ENCODE measurements around the gene SEC16A.
A peak's percentile ranks its signal among the peaks of the same experiment; 100 is the strongest.

SEC16A gene

GRCh38 chr9:136443087-136443486, 39.8 kb downstream of the SEC16A start:
- no peak for TF ChIP-seq CTCF (IDR thresholded peaks at IDR 0.05; ENCODE audit: control insufficient read depth, extremely low read depth, insufficient read depth)
- no peak overlapping the region for H3K4me3 ChIP-seq (ENCODE audit: low read depth, low read length)
- no peak for DNase-seq (ENCODE audit: low read depth)

- H3K4me3 ChIP-seq (ENCODE audit: low read depth, low read length) = no peak overlapping the region
- TF ChIP-seq CTCF (IDR thresholded peaks at IDR 0.05; ENCODE audit: control insufficient read depth, extremely low read depth, insufficient read depth) = no peak
- DNase-seq (ENCODE audit: low read depth) = no peak
Measured at GRCh38 chr9:136442265-136442664, 40.6 kb downstream of the SEC16A start.

GRCh38 chr9:136441681-136442245, 41.1 kb downstream of the SEC16A start:
- H3K4me3 ChIP-seq (ENCODE audit: low read depth, low read length) = no peak overlapping the region
- DNase-seq (ENCODE audit: low read depth) = no peak
- TF ChIP-seq CTCF (IDR thresholded peaks at IDR 0.05; ENCODE audit: control insufficient read depth, extremely low read depth, insufficient read depth) = no peak

- no peak overlapping the region for H3K4me3 ChIP-seq (ENCODE audit: low read depth, low read length)
- no peak for DNase-seq (ENCODE audit: low read depth)
- no peak for TF ChIP-seq CTCF (IDR thresholded peaks at IDR 0.05; ENCODE audit: control insufficient read depth, extremely low read depth, insufficient read depth)
Measured at GRCh38 chr9:136441191-136441680, 41.6 kb downstream of the SEC16A start.

- peak; percentile 77 for TF ChIP-seq CTCF (IDR thresholded peaks at IDR 0.05; ENCODE audit: control insufficient read depth, extremely low read depth, insufficient read depth)
- DNase-seq (ENCODE audit: low read depth) = peak; percentile 15
- peak within 1 kb of the TSS; percentile 67 for H3K4me3 ChIP-seq (ENCODE audit: low read depth, low read length)
Measured at GRCh38 chr9:136439481-136440408, 43.1 kb downstream of the SEC16A start, which contains the start of gene INPP5E. TSS of gene INPP5E (minus strand) at chr9:136439845. CDS start at chr9:136439419, 426 bp downstream.

GRCh38 chr9:136438548-136439480, 44.0 kb downstream of the SEC16A start:
- no peak for DNase-seq (ENCODE audit: low read depth)
- TF ChIP-seq CTCF (IDR thresholded peaks at IDR 0.05; ENCODE audit: control insufficient read depth, extremely low read depth, insufficient read depth) = no peak
- H3K4me3 ChIP-seq (ENCODE audit: low read depth, low read length) = peak overlapping the region; percentile 67

All from LNCaP clone FGC (cell line).